ENCODE data around the gene SPATA31C1. TPM values are rescaled to one million over a fixed set of nuclear protein-coding genes. Genes with fewer than 3 reads are reported as not detected.

The SPATA31C1 gene
- total RNA-seq, 1 donor from 2014 or later = 0.07 TPM

DNA sequence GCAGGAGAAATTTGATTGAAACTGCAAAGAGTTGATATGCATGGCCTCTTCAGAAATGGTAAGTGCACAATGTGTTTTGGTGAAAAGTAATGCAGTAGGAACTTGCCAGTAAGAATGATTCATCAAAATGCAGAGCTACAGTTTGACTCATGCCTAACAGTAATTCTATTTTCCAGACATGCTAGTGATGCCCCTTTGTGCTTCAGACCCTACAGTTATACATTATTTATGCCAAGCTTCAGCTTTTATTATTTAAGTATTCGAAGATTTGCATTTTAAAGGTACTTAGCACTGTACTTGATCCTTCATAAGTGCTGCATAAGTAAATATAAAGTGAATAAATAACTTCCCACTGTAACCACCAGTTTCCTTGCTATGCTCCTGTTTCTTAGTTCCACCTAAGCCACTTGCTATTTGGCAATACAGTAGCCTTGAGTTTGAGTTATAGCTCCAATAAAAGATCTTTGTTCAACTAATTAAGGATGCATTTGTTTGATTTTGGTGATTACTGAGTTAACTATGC lies 38.7 kb upstream of the SPATA31C1 start:
- H3K27ac Mint-ChIP-seq = no peak overlapping the region
- H3K4me3 Mint-ChIP-seq = no peak overlapping the region
- no peak for DNase-seq (ENCODE audit: extremely low spot score, unreplicated experiment)
- H3K27me3 Mint-ChIP-seq = peaks cover 2% of the 10 kb centered on the region
- H3K36me3 Mint-ChIP-seq = no peaks in the 10 kb centered on the region
- H3K9me3 Mint-ChIP-seq = peaks cover 5% of the 10 kb centered on the region
- TF ChIP-seq, protein P1, sequence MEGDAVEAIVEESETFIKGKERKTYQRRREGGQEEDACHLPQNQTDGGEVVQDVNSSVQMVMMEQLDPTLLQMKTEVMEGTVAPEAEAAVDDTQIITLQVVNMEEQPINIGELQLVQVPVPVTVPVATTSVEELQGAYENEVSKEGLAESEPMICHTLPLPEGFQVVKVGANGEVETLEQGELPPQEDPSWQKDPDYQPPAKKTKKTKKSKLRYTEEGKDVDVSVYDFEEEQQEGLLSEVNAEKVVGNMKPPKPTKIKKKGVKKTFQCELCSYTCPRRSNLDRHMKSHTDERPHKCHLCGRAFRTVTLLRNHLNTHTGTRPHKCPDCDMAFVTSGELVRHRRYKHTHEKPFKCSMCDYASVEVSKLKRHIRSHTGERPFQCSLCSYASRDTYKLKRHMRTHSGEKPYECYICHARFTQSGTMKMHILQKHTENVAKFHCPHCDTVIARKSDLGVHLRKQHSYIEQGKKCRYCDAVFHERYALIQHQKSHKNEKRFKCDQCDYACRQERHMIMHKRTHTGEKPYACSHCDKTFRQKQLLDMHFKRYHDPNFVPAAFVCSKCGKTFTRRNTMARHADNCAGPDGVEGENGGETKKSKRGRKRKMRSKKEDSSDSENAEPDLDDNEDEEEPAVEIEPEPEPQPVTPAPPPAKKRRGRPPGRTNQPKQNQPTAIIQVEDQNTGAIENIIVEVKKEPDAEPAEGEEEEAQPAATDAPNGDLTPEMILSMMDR (conservative IDR thresholded peaks at IDR 0.05) = no peak
- peaks cover 10% of the 10 kb centered on the region for H3K4me1 Mint-ChIP-seq (ENCODE audit: unreplicated experiment)

DNA sequence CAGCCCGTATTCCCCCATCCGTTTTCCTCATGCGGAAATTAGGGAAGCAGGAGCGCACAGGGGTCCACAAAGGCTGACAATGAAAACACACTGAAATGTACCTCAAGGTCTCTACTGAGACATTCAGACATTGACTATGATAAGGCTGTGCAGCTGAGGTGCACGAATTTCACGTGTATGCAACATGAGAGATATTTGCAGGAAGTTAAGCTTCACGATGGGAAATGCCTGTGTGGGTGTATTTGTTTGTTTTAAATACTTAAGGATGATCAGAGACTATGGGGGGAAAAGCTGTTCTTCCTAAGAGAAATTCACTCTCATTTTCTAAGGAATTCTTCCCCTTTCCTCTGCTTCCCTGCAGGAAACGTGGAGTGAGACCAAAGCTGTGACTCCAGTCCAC lies 37.6 kb upstream of the SPATA31C1 start:
- no peak overlapping the region for H3K4me3 Mint-ChIP-seq
- H3K9me3 Mint-ChIP-seq = peaks cover 5% of the 10 kb centered on the region
- no peak for DNase-seq (ENCODE audit: extremely low spot score, unreplicated experiment)
- no peaks in the 10 kb centered on the region for H3K36me3 Mint-ChIP-seq
- no peak overlapping the region for H3K27ac Mint-ChIP-seq
- H3K27me3 Mint-ChIP-seq = peaks cover 2% of the 10 kb centered on the region
- peaks cover 6% of the 10 kb centered on the region for H3K4me1 Mint-ChIP-seq (ENCODE audit: unreplicated experiment)
- TF ChIP-seq, protein P1 (conservative IDR thresholded peaks at IDR 0.05) = no peak

DNA sequence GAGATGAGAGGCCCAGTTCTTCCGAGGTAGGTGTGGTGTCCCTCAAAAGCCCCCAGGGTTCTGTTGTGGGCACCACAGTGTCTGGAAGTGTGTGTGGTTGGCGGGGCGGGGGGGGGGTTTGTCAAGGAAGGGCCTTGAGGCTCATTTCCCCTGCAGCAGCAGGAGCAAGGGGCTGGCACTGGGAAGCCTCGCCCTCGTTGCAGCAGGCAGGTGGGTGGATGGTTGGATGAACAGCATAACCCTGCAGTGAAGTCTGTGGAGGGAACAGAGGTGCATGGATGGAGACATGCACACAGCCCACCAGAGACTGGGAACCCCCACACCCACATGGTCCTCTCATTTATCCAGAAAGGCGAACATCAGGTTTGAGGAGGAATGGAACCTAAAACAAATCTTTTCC lies 37.1 kb upstream of the SPATA31C1 start:
- no peaks in the 10 kb centered on the region for H3K27me3 Mint-ChIP-seq
- TF ChIP-seq, protein P1 (conservative IDR thresholded peaks at IDR 0.05) = no peak
- peaks cover 5% of the 10 kb centered on the region for H3K9me3 Mint-ChIP-seq
- H3K4me1 Mint-ChIP-seq (ENCODE audit: unreplicated experiment) = peaks cover 5% of the 10 kb centered on the region
- no peak overlapping the region for H3K4me3 Mint-ChIP-seq
- H3K27ac Mint-ChIP-seq = no peak overlapping the region
- H3K36me3 Mint-ChIP-seq = no peaks in the 10 kb centered on the region
- DNase-seq (ENCODE audit: extremely low spot score, unreplicated experiment) = peak; percentile 52

DNA sequence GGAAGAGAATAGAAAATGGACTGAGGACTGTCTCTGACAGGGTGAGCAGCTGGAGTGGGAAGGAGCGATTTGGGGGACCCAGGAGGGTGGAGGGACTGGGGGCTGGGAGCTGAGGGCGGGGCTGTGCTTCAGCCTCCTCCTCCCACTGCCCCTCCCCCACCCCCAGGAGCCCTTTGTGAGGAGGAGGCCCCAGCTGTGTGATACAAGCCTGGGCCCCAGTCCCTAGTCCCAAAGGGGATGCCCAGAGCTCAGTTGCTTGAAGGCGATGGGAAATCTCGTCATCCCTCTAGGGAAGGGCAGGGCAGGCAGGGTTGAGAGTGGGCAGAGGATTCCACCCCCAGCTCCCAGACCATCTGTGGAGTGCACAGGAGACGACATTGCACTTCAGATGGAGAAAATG lies 35.1 kb upstream of the SPATA31C1 start, which contains the start of gene SPATA31E1:
TSS of gene SPATA31E1 (plus strand) at position 251 of the 400 bp plus-strand sequence. CDS start at position 266, 15 bp downstream.
- peak; percentile 29 for DNase-seq (ENCODE audit: extremely low spot score, unreplicated experiment)
- no peaks in the 10 kb centered on the region for H3K27me3 Mint-ChIP-seq
- TF ChIP-seq, protein P1 (conservative IDR thresholded peaks at IDR 0.05) = no peak
- peaks cover 3% of the 10 kb centered on the region for H3K9me3 Mint-ChIP-seq
- no peak within 1 kb of the TSS for H3K27ac Mint-ChIP-seq
- no peak within 1 kb of the TSS for H3K4me3 Mint-ChIP-seq
- H3K36me3 Mint-ChIP-seq = no peaks in the 10 kb centered on the region
- H3K4me1 Mint-ChIP-seq (ENCODE audit: unreplicated experiment) = peaks cover 3% of the 10 kb centered on the region

DNA sequence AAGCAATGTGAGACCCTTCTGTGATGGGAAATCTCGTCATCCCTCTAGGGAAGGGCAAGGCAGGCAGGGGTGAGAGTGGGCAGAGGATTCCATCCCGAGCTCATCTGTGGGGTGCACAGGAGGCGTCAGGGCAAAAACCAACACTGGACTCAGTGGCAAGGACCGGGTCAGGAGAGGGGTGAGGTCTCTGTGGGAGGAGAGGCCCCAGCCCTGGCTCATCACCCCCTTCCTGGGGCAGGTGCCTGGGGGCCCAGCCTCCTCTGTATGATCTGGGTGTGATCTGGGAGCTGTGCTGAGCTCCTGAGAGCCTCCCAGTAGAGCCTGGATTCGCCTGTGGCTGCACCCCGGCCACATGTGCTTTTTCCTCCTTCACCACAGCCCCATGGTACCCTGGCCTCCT lies 34.5 kb upstream of the SPATA31C1 start:
- no peaks in the 10 kb centered on the region for H3K9me3 Mint-ChIP-seq
- H3K4me3 Mint-ChIP-seq = no peak overlapping the region
- DNase-seq (ENCODE audit: extremely low spot score, unreplicated experiment) = peak; percentile 44
- no peak overlapping the region for H3K27ac Mint-ChIP-seq
- H3K36me3 Mint-ChIP-seq = no peaks in the 10 kb centered on the region
- TF ChIP-seq, protein P1 (conservative IDR thresholded peaks at IDR 0.05) = no peak
- no peaks in the 10 kb centered on the region for H3K27me3 Mint-ChIP-seq
- peaks cover 3% of the 10 kb centered on the region for H3K4me1 Mint-ChIP-seq (ENCODE audit: unreplicated experiment)

Measured in type B pancreatic cell (in vitro differentiated cells).